CD4-positive, alpha-beta T cell treated with Interleukin-6 for 4 hours (primary cell): Measurements from ENCODE around the gene TAB2.
"Not testable (repeated sequence)": the region's sequence is repeated elsewhere in the genome, so short reads cannot be mapped to it uniquely, and the experiment has no call there.

Experiments used
- DNase-seq: peaks from one replicate; pipeline ENCODE4 v3.0.0-alpha.2; 2020; ENCODE audit warnings: mixed read lengths

The TAB2 gene

GRCh38 chr6:149446791-149447376 is 129.4 kb downstream of the TAB2 start:
- DNase-seq, result no peak

- no peak for DNase-seq
Observed at GRCh38 chr6:149448821-149449453, 131.4 kb downstream of the TAB2 start.

- no peak for DNase-seq
Observed at GRCh38 chr6:149449831-149450678, 132.5 kb downstream of the TAB2 start.

GRCh38 chr6:149450679-149451375 is 133.3 kb downstream of the TAB2 start:
- no peak for DNase-seq

GRCh38 chr6:149451376-149452036 is 134.0 kb downstream of the TAB2 start:
- peak; percentile 40 for DNase-seq

GRCh38 chr6:149452037-149452939 is 134.8 kb downstream of the TAB2 start:
- no peak for DNase-seq

- no peak for DNase-seq
Observed at GRCh38 chr6:149453597-149454345, 136.3 kb downstream of the TAB2 start.

GRCh38 chr6:149454346-149454848 is 136.9 kb downstream of the TAB2 start:
- DNase-seq, result no peak

GRCh38 chr6:149455031-149455732 is 137.7 kb downstream of the TAB2 start:
- no peak for DNase-seq

GRCh38 chr6:149456311-149457021 is 139.0 kb downstream of the TAB2 start:
- DNase-seq, result no peak

GRCh38 chr6:149457316-149457884 is 139.9 kb downstream of the TAB2 start:
- DNase-seq, result no peak

GRCh38 chr6:149458196-149458595 is 140.7 kb downstream of the TAB2 start:
- no peak for DNase-seq

- no peak for DNase-seq
Observed at GRCh38 chr6:149458806-149459205, 141.3 kb downstream of the TAB2 start.

- DNase-seq, result no peak
Observed at GRCh38 chr6:149459761-149460160, 142.2 kb downstream of the TAB2 start.

- not testable (repeated sequence) for DNase-seq
Observed at GRCh38 chr6:149460249-149460648, 142.7 kb downstream of the TAB2 start.
